Left lung (tissue), 10 donors: ENCODE measurements around the gene ME1. TPM values are rescaled to one million over a fixed set of nuclear protein-coding genes. Genes with fewer than 3 reads are reported as not detected.

Experiments used
- ATAC-seq: fragments of 200-7000 bp; cut with Tn5 transposase; one replicate; pipeline ENCODE4 v1.9.1; 2020; ENCODE audit warnings: moderate library complexity
- DNase-seq, 4 donors: peaks; one replicate each; pipeline ENCODE4 v3.0.0-alpha.2; 2013 to 2020
- H3K27ac ChIP-seq, 2 donors: fragments of 200-600 bp; sonication (generic) in 1 of 2; one replicate each; pipeline versions ENCODE4 v1.5.0 to v1.8.0; 2020 to 2021
- H3K27me3 ChIP-seq, 2 donors: fragments of 200-600 bp; sonication (generic) in 1 of 2; one replicate each; pipeline versions ENCODE4 v1.5.0 to v1.8.0; 2020 to 2021
- H3K36me3 ChIP-seq, 2 donors: fragments of 200-600 bp; sonication (generic) in 1 of 2; one replicate each; pipeline versions ENCODE4 v1.5.0 to v1.8.0; 2020 to 2021
- H3K4me1 ChIP-seq, 2 donors: fragments of 200-600 bp; one replicate each; pipeline ENCODE4 v1.8.0; 2021
- H3K4me3 ChIP-seq, 2 donors: fragments of 200-600 bp; sonication (generic) in 1 of 2; one replicate each; pipeline versions ENCODE4 v1.5.0 to v1.8.0; 2020 to 2021; ENCODE audit warnings: mild to moderate bottlenecking in 1 of 2
- H3K9me3 ChIP-seq, 2 donors: fragments of 200-600 bp; sonication (generic) in 1 of 2; one replicate each; pipeline versions ENCODE4 v1.5.0 to v1.8.0; 2020 to 2021
- CTCF ChIP-seq, 2 donors: fragments of 200-600 bp; sonication (generic) in 1 of 2; IDR thresholded peaks; one replicate each; pipeline versions ENCODE4 v1.5.0 to v1.8.0; 2021; ENCODE audit warnings: antibody characterized with exemption in 2 of 2
- intact Hi-C, 2 donors: fragments of 100-400 bp; cut with DNase I; formaldehyde crosslinking; loops; one replicate each; pipeline versions ENCODE4 v1.11.2 to v1.14.2; 2022
- polyA plus RNA-seq, 6 donors: library from polyadenylated mRNA; unstranded; fragments of 120-200 nt; gene quantifications; one replicate each; pipeline ENCODE4 v1.2.1, GENCODE V29; 2013; ENCODE audit not compliant: insufficient read length in 6 of 6
- total RNA-seq, 2 donors: library from RNA; stranded (reverse); fragmentation: NEBNext Ultra II Directional; extraction: Animal tissue kit (Norgen Biotek cat#: 25700); gene quantifications; one replicate each; pipeline ENCODE4 v1.2.1, GENCODE V29; 2021
- donor health status: DM: no; HTN: yes; CAD: no.
- donor health status: DM: no; HTN: no; CAD: no.

Gene ME1
- total and polyA plus RNA-seq, 8 donors: 8.9 to 30.7 (median 12.8) TPM

- Histone ChIP-seq H3K4me3 (no peak overlapping the region), H3K9me3 (no peaks in the 10 kb centered on the region), H3K36me3 (peaks cover 5 to 100% of the 10 kb centered on the region in 2 donors), H3K27me3 (no peaks in the 10 kb centered on the region), H3K4me1 (no peaks in the 10 kb centered on the region), H3K27ac (no peak overlapping the region)
- no peak for TF ChIP-seq CTCF (IDR thresholded peaks at IDR 0.05)
- DNase-seq: no peak
- no peak for ATAC-seq
- intact Hi-C loops: no loop called here
These were observed 261.7 kb downstream of the ME1 start for GRCh38 chr6:83169106-83169505.

GRCh38 chr6:83168556-83168955 lies 262.3 kb downstream of the ME1 start:
- no peaks in the 10 kb centered on the region for H3K9me3 ChIP-seq
- no peaks in the 10 kb centered on the region for H3K4me1 ChIP-seq
- H3K36me3 ChIP-seq: peaks cover 5 to 97% of the 10 kb centered on the region in 2 donors
- H3K27me3 ChIP-seq: no peaks in the 10 kb centered on the region
- ATAC-seq: no peak
- no peak for TF ChIP-seq CTCF (IDR thresholded peaks at IDR 0.05)
- DNase-seq: no peak
- no peak overlapping the region for H3K4me3 ChIP-seq
- no peak overlapping the region for H3K27ac ChIP-seq
- intact Hi-C loops: no loop called here

GRCh38 chr6:83167726-83168278 lies 263.0 kb downstream of the ME1 start:
- Histone ChIP-seq H3K4me1 (no peaks in the 10 kb centered on the region), H3K4me3 (no peak overlapping the region), H3K27me3 (no peaks in the 10 kb centered on the region), H3K9me3 (no peaks in the 10 kb centered on the region), H3K36me3 (peaks cover 5 to 97% of the 10 kb centered on the region in 2 donors), H3K27ac (no peak overlapping the region)
- no peak for DNase-seq
- no peak for TF ChIP-seq CTCF (IDR thresholded peaks at IDR 0.05)
- ATAC-seq: no peak
- intact Hi-C loops: no loop called here

Other genes starting within 250 kb of the ME1 start
- gene PGM3, start 237.8 kb downstream of the ME1 start, total RNA-seq: 10 to 100 TPM; 44.0 to 61.8 TPM
- gene PGM3, start 237.8 kb downstream of the ME1 start, polyA plus RNA-seq: 10 to 100 TPM; 64.8 to 86.5 (median 78.1) TPM
- gene RWDD2A, start 237.7 kb downstream of the ME1 start, total RNA-seq: 1 to 10 TPM; 2.5 to 3.8 TPM
- gene RWDD2A, start 237.7 kb downstream of the ME1 start, polyA plus RNA-seq: 1 to 10 TPM; 4.8 to 5.9 (median 5.3) TPM
- gene PRSS35, start 81.5 kb upstream of the ME1 start, total RNA-seq: 1 to 10 TPM in 1 of 2 donors, under 1 TPM in 1; 0.86 to 4.0 TPM
- 10 to 100 TPM; 32.7 to 93.0 (median 52.2) TPM for gene PRSS35, start 81.5 kb upstream of the ME1 start, polyA plus RNA-seq